OCI-LY3 (cell line): ENCODE data around the gene CYSLTR1.
"Not testable (repeated sequence)": the region's sequence is repeated elsewhere in the genome, so short reads cannot be mapped to it uniquely, and the experiment has no call there.

Source experiments
- EZH2phosphoT487 ChIP-seq: fragments of 200-600 bp; shearing (Covaris generic); IDR thresholded peaks from 2 replicates; pipeline ENCODE4 v1.6.1; 2018; ENCODE audit warnings: antibody characterized with exemption, mixed run types, low read depth
- TF ChIP-seq, protein P1 (sequence below): fragments of 200-600, 300-600 bp; sonication (generic); IDR thresholded peaks from 2 replicates; pipeline ENCODE4 v1.5.1; 2014; ENCODE audit warnings: antibody characterized with exemption, low read length, low read depth

DNA sequence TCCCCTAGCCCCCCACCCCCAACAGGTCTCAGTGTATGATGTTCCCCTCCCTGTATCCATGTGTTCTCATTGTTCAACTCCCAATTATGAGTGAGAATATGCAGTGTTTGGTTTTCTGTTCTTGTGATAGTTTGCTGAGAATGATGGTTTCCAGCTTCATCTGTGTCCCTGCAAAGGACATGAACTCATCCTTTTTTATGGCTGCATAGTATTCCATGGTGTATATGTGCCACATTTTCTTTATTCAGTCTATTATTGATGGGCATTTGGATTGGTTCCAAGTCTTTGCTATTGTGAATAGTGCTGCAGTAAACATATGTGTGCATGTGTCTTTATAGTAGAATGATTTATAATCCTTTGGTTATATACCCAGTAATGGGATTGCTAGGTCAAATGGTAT is 101.4 kb downstream of the CYSLTR1 start:
- TF ChIP-seq, protein P1, sequence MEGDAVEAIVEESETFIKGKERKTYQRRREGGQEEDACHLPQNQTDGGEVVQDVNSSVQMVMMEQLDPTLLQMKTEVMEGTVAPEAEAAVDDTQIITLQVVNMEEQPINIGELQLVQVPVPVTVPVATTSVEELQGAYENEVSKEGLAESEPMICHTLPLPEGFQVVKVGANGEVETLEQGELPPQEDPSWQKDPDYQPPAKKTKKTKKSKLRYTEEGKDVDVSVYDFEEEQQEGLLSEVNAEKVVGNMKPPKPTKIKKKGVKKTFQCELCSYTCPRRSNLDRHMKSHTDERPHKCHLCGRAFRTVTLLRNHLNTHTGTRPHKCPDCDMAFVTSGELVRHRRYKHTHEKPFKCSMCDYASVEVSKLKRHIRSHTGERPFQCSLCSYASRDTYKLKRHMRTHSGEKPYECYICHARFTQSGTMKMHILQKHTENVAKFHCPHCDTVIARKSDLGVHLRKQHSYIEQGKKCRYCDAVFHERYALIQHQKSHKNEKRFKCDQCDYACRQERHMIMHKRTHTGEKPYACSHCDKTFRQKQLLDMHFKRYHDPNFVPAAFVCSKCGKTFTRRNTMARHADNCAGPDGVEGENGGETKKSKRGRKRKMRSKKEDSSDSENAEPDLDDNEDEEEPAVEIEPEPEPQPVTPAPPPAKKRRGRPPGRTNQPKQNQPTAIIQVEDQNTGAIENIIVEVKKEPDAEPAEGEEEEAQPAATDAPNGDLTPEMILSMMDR, result not testable (repeated sequence)
- not testable (repeated sequence) for TF ChIP-seq EZH2phosphoT487
